ENCODE results near the gene GALE.

The GALE gene

DNA sequence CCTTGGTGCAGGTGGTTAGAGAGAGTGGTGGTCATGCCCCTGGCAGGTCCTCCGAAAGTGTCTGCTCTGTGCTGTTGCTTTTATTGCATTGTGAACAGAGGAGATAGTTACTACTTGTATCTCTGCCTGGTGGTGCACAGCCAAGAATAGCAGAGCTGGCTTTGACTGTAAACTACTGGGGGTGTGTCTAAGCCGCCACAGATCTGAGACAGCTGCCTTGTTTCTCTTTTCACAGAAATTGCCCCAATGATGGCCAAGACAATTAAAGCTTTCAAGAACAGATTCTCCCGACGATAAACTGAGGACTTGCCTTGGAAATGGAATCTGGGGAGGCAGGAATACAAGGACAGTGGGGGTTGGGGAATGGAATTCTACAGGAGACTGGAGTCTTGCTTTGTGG is 41.3 kb downstream of the GALE start:
- H3K9me3 ChIP-seq (ENCODE audit: control insufficient read depth, low read depth, low read length): no peaks in the 10 kb centered on the region
- H3K27me3 ChIP-seq (ENCODE audit: control insufficient read depth, insufficient read depth, low read length): no peaks in the 10 kb centered on the region
- no peak overlapping the region for H3K9ac ChIP-seq (ENCODE audit: low read length)
- no peak overlapping the region for H3K27ac ChIP-seq (ENCODE audit: low read length)
- peaks cover 76% of the 10 kb centered on the region for H3K36me3 ChIP-seq (ENCODE audit: control insufficient read depth, low read depth, low read length)
- H3K4me1 ChIP-seq (ENCODE audit: control insufficient read depth, low read depth, low read length): no peaks in the 10 kb centered on the region
- no peak overlapping the region for H3K4me3 ChIP-seq (ENCODE audit: low read length)

- Histone ChIP-seq H3K27me3 (ENCODE audit: control insufficient read depth, insufficient read depth, low read length) (no peaks in the 10 kb centered on the region), H3K9me3 (ENCODE audit: control insufficient read depth, low read depth, low read length) (no peaks in the 10 kb centered on the region), H3K27ac (ENCODE audit: low read length) (no peak overlapping the region), H3K9ac (ENCODE audit: low read length) (no peak overlapping the region), H3K4me1 (ENCODE audit: control insufficient read depth, low read depth, low read length) (no peaks in the 10 kb centered on the region), H3K4me3 (ENCODE audit: low read length) (no peak overlapping the region), H3K36me3 (ENCODE audit: control insufficient read depth, low read depth, low read length) (peaks cover 86% of the 10 kb centered on the region)
Observed at GRCh38 chr1:23757812-23758211, 42.7 kb downstream of the GALE start.

DNA sequence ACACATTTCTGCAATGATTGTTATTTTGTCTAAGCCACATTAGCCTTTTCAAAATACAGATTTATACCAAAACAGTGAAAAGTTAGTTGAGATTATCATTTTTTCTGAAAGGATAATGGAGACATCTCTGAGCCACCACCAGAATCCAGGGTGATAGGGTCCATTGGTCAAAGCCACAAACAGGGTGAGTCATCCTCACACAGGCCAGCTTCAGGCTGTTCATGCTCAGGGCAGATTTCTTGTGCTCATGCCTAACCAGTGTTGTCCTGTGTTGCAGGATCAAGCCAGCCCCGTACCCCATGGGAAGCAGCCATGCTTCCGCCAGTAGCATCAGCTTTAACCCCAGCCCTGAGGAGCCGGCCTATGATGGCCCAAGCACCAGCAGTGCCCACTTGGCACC is 43.9 kb downstream of the GALE start:
- H3K9me3 ChIP-seq (ENCODE audit: control insufficient read depth, low read depth, low read length): no peaks in the 10 kb centered on the region
- no peak overlapping the region for H3K4me3 ChIP-seq (ENCODE audit: low read length)
- H3K9ac ChIP-seq (ENCODE audit: low read length): no peak overlapping the region
- H3K27ac ChIP-seq (ENCODE audit: low read length): no peak overlapping the region
- H3K4me1 ChIP-seq (ENCODE audit: control insufficient read depth, low read depth, low read length): no peaks in the 10 kb centered on the region
- no peaks in the 10 kb centered on the region for H3K27me3 ChIP-seq (ENCODE audit: control insufficient read depth, insufficient read depth, low read length)
- H3K36me3 ChIP-seq (ENCODE audit: control insufficient read depth, low read depth, low read length): peaks cover 93% of the 10 kb centered on the region

DNA sequence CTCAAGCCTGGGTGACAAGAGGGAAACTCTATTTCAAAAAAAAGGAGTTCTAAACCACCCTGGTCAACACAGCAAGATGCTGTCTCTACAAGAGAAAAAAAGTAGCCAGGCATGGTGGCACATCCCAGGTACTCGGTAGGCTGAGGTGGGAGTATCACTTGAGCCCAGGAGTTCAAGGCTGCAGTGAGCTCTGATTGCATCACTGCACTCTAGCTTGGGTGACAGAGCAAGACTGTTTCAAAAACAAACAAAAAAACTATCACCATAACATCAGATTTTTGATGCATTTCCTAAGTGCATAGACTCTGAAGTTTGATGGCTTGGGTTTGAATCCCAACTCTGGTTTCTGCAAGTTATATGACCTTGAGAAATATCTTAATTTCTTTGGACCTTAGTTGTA is 47.6 kb downstream of the GALE start:
- peaks cover 85% of the 10 kb centered on the region for H3K36me3 ChIP-seq (ENCODE audit: control insufficient read depth, low read depth, low read length)
- no peak overlapping the region for H3K4me3 ChIP-seq (ENCODE audit: low read length)
- no peak overlapping the region for H3K27ac ChIP-seq (ENCODE audit: low read length)
- no peaks in the 10 kb centered on the region for H3K4me1 ChIP-seq (ENCODE audit: control insufficient read depth, low read depth, low read length)
- H3K9ac ChIP-seq (ENCODE audit: low read length): no peak overlapping the region
- H3K27me3 ChIP-seq (ENCODE audit: control insufficient read depth, insufficient read depth, low read length): no peaks in the 10 kb centered on the region
- H3K9me3 ChIP-seq (ENCODE audit: control insufficient read depth, low read depth, low read length): no peaks in the 10 kb centered on the region

- H3K9ac ChIP-seq (ENCODE audit: low read length): no peak overlapping the region
- peaks cover 78% of the 10 kb centered on the region for H3K36me3 ChIP-seq (ENCODE audit: control insufficient read depth, low read depth, low read length)
- no peak overlapping the region for H3K27ac ChIP-seq (ENCODE audit: low read length)
- no peaks in the 10 kb centered on the region for H3K9me3 ChIP-seq (ENCODE audit: control insufficient read depth, low read depth, low read length)
- no peaks in the 10 kb centered on the region for H3K27me3 ChIP-seq (ENCODE audit: control insufficient read depth, insufficient read depth, low read length)
- H3K4me1 ChIP-seq (ENCODE audit: control insufficient read depth, low read depth, low read length): no peaks in the 10 kb centered on the region
- H3K4me3 ChIP-seq (ENCODE audit: low read length): no peak overlapping the region
Observed at GRCh38 chr1:23751815-23752200, 48.7 kb downstream of the GALE start.

- H3K9ac ChIP-seq (ENCODE audit: low read length): no peak overlapping the region
- no peak overlapping the region for H3K27ac ChIP-seq (ENCODE audit: low read length)
- H3K27me3 ChIP-seq (ENCODE audit: control insufficient read depth, insufficient read depth, low read length): no peaks in the 10 kb centered on the region
- H3K9me3 ChIP-seq (ENCODE audit: control insufficient read depth, low read depth, low read length): no peaks in the 10 kb centered on the region
- H3K36me3 ChIP-seq (ENCODE audit: control insufficient read depth, low read depth, low read length): peaks cover 73% of the 10 kb centered on the region
- H3K4me3 ChIP-seq (ENCODE audit: low read length): no peak overlapping the region
- H3K4me1 ChIP-seq (ENCODE audit: control insufficient read depth, low read depth, low read length): no peaks in the 10 kb centered on the region
Observed at GRCh38 chr1:23751050-23751814, 49.3 kb downstream of the GALE start.

DNA sequence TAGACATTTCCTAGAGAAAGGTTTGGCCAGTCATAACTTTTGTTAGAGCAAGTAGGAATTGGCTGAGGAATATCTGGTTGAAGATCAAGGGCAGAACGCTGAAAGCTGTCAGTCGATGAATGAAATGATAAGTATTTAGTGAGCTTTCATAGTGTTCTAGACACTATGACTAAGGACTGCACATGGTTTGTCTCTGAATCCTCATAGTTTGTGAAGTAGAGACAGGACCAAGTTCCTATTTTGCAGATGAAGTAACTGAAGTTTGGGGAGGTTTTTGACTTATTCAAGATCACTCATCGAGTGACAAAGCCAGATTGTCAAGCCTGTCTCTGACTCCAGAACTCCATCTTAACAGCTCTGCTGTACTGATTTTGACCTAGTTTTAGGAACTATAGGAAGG is 52.5 kb downstream of the GALE start:
- Histone ChIP-seq H3K36me3 (ENCODE audit: control insufficient read depth, low read depth, low read length) (peaks cover 40% of the 10 kb centered on the region), H3K4me3 (ENCODE audit: low read length) (no peak overlapping the region), H3K27ac (ENCODE audit: low read length) (no peak overlapping the region), H3K9me3 (ENCODE audit: control insufficient read depth, low read depth, low read length) (no peaks in the 10 kb centered on the region), H3K4me1 (ENCODE audit: control insufficient read depth, low read depth, low read length) (peaks cover 6% of the 10 kb centered on the region), H3K27me3 (ENCODE audit: control insufficient read depth, insufficient read depth, low read length) (no peaks in the 10 kb centered on the region), H3K9ac (ENCODE audit: low read length) (no peak overlapping the region)
